ENCODE measurements around the gene AUTS2. TPM values are rescaled to one million over a fixed set of nuclear protein-coding genes. Genes with fewer than 3 reads are reported as not detected.
"Not testable (repeated sequence)": the region's sequence is repeated elsewhere in the genome, so short reads cannot be mapped to it uniquely, and the experiment has no call there.

AUTS2 gene
- total RNA-seq, 1 experiment from 2014 or later, result 38.5 TPM

DNA sequence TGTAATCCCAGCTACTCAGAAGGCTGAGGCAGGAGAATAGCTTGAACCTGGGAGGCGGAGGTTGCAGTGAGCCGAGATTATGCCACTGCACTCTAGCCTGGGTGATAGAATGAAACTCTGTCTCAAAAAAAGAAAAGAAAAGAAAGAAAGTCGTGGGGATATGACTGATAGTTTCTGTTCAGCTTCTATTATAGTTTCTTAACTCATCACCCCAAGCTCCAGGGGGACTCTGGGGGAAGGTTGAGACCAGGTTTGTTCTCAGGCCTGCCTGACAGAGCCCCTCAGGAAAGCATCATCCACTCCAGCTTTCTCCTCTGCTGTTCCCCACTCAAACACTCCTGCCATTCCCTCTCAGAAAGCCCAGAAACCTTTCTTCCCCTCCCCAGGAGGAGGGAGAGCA is 991.3 kb downstream of the AUTS2 start:
- Histone ChIP-seq H3K9ac (ENCODE audit: low read length) (no peak overlapping the region), H3K4me1 (ENCODE audit: low read length) (peaks cover 34% of the 10 kb centered on the region), H3K36me3 (ENCODE audit: insufficient read depth, low read length) (no peaks in the 10 kb centered on the region), H3K4me3 (ENCODE audit: low read length) (no peak overlapping the region), H3K4me2 (ENCODE audit: low read depth, low read length, poor library complexity, severe bottlenecking) (no peak overlapping the region), H3K9me3 (ENCODE audit: low read length) (no peaks in the 10 kb centered on the region), H3K27ac (ENCODE audit: low read length) (no peak overlapping the region), H4K20me1 (ENCODE audit: insufficient read depth, low read depth, low read length) (no peaks in the 10 kb centered on the region), H2AFZ (ENCODE audit: low read length) (no peak overlapping the region), H3K27me3 (ENCODE audit: low read length) (no peaks in the 10 kb centered on the region), H3K79me2 (ENCODE audit: low read length) (no peaks in the 10 kb centered on the region), H3K9me2 (replicated peaks; ENCODE audit: insufficient read depth, low read length) (no peaks in the 10 kb centered on the region)
- no peak for DNase-seq

DNA sequence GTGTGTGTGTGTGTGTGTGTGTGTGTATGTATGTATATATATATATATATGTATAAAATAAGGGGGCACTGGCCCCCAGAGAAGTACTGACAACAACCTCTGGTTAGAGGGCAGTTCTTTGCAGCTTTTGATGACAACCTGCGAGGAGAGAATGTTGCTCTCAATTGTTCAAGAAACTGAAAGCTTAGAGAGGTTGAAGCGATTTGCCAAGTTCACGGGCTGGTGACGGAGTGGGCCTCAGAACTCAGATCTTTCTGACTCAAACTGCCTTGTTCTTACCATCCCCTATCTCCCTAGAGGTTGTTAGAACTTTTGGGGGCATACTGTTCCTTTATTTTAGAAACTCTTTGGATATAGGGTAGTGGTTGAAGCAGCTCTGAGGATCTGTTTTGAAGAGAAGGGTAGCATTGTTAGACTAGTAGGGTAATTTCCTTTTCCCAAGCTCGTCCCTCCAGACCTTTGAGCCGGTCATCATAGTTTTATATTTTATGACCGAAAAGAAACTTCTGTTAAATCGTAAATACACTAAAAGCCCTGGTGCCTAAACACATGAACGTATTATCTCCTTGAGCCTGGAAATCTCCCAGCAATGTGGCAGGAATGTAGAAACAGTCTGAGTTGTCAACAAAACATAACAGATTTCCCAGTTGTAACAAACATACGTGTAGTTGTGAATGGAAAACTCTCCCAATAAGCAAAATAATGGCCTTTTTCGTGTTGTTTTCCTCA is 992.0 kb downstream of the AUTS2 start:
- Histone ChIP-seq H3K9me3 (ENCODE audit: low read length) (no peaks in the 10 kb centered on the region), H3K79me2 (ENCODE audit: low read length) (no peaks in the 10 kb centered on the region), H2AFZ (ENCODE audit: low read length) (no peak overlapping the region), H3K9me2 (replicated peaks; ENCODE audit: insufficient read depth, low read length) (no peaks in the 10 kb centered on the region), H3K9ac (ENCODE audit: low read length) (no peak overlapping the region), H3K4me1 (ENCODE audit: low read length) (peaks cover 34% of the 10 kb centered on the region), H3K27me3 (ENCODE audit: low read length) (no peaks in the 10 kb centered on the region), H3K27ac (ENCODE audit: low read length) (no peak overlapping the region), H3K4me2 (ENCODE audit: low read depth, low read length, poor library complexity, severe bottlenecking) (no peak overlapping the region), H4K20me1 (ENCODE audit: insufficient read depth, low read depth, low read length) (no peaks in the 10 kb centered on the region), H3K36me3 (ENCODE audit: insufficient read depth, low read length) (no peaks in the 10 kb centered on the region), H3K4me3 (ENCODE audit: low read length) (no peak overlapping the region)
- no peak for DNase-seq

DNA sequence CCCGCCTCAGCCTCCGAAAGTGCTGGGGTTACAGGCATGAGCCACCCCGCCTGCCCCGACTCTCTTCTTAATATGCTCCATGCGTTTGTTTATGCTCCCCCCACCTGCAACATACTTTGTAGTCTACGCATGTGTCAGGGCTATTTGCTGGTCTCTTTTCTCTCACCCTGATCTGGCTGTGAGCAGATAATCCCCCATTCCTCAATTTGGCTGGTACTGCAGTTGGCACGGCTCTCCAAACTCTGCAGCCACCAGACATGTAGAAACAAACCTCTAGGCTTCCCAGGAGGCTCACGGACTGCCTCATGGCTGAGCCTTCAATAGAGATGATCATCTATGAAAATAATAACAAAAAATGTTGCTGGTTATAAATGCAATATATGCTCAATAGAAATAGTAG is 993.4 kb downstream of the AUTS2 start:
- no peaks in the 10 kb centered on the region for H3K9me2 ChIP-seq (replicated peaks; ENCODE audit: insufficient read depth, low read length)
- H4K20me1 ChIP-seq (ENCODE audit: insufficient read depth, low read depth, low read length), result no peaks in the 10 kb centered on the region
- no peak overlapping the region for H3K4me2 ChIP-seq (ENCODE audit: low read depth, low read length, poor library complexity, severe bottlenecking)
- no peak overlapping the region for H3K27ac ChIP-seq (ENCODE audit: low read length)
- H3K36me3 ChIP-seq (ENCODE audit: insufficient read depth, low read length), result no peaks in the 10 kb centered on the region
- H3K4me3 ChIP-seq (ENCODE audit: low read length), result no peak overlapping the region
- DNase-seq, result no peak
- peaks cover 34% of the 10 kb centered on the region for H3K4me1 ChIP-seq (ENCODE audit: low read length)
- no peak overlapping the region for H2AFZ ChIP-seq (ENCODE audit: low read length)
- no peaks in the 10 kb centered on the region for H3K79me2 ChIP-seq (ENCODE audit: low read length)
- no peak overlapping the region for H3K9ac ChIP-seq (ENCODE audit: low read length)
- no peaks in the 10 kb centered on the region for H3K9me3 ChIP-seq (ENCODE audit: low read length)
- no peaks in the 10 kb centered on the region for H3K27me3 ChIP-seq (ENCODE audit: low read length)

DNA sequence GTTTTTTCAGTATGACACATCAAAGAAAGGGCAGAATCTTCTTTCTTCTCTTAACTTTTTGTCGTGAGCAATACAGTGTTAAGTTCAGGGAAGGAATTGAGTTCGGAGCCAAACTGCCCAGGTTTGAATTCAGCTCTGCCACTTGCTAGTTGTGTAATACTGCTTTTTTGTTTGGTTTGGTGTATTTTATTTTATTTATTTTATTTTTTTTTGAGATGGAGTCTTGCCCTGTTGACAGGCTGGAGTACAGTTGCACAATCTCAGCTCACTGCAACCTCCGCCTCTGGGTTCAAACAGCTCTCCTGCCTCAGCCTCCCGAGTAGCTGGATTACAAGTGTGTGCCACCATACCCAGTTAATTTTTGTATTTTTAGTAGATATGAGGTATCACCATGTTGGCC is 993.9 kb downstream of the AUTS2 start:
- no peaks in the 10 kb centered on the region for H3K9me3 ChIP-seq (ENCODE audit: low read length)
- H3K27me3 ChIP-seq (ENCODE audit: low read length), result no peaks in the 10 kb centered on the region
- H3K79me2 ChIP-seq (ENCODE audit: low read length), result no peaks in the 10 kb centered on the region
- H4K20me1 ChIP-seq (ENCODE audit: insufficient read depth, low read depth, low read length), result no peaks in the 10 kb centered on the region
- no peaks in the 10 kb centered on the region for H3K36me3 ChIP-seq (ENCODE audit: insufficient read depth, low read length)
- no peak for DNase-seq
- no peak overlapping the region for H3K4me3 ChIP-seq (ENCODE audit: low read length)
- H2AFZ ChIP-seq (ENCODE audit: low read length), result no peak overlapping the region
- H3K9ac ChIP-seq (ENCODE audit: low read length), result no peak overlapping the region
- no peak overlapping the region for H3K27ac ChIP-seq (ENCODE audit: low read length)
- H3K4me2 ChIP-seq (ENCODE audit: low read depth, low read length, poor library complexity, severe bottlenecking), result no peak overlapping the region
- no peaks in the 10 kb centered on the region for H3K9me2 ChIP-seq (replicated peaks; ENCODE audit: insufficient read depth, low read length)
- H3K4me1 ChIP-seq (ENCODE audit: low read length), result peaks cover 31% of the 10 kb centered on the region

DNA sequence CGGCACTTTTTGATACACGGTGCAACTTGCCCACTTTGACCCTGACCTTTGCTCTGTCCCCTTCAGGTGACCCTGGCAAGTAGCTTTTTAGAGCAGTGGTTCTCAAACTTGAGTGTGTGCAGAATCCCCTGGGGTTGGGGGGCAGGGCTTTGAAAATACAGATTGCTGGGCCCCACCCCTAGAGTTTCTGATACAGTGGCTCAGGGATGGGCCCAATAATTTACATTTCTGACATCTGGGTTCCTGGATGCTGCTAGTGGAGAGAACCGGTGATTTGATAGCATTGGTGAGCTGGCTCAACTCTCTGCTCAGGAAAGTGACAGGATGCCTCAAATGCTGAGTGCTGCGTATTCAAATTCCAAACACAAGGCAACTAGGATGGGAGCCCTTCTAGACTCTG is 995.9 kb downstream of the AUTS2 start:
- DNase-seq, result no peak
- no peaks in the 10 kb centered on the region for H3K9me2 ChIP-seq (replicated peaks; ENCODE audit: insufficient read depth, low read length)
- no peaks in the 10 kb centered on the region for H3K36me3 ChIP-seq (ENCODE audit: insufficient read depth, low read length)
- no peaks in the 10 kb centered on the region for H4K20me1 ChIP-seq (ENCODE audit: insufficient read depth, low read depth, low read length)
- H3K79me2 ChIP-seq (ENCODE audit: low read length), result no peaks in the 10 kb centered on the region
- no peaks in the 10 kb centered on the region for H3K9me3 ChIP-seq (ENCODE audit: low read length)
- H3K27ac ChIP-seq (ENCODE audit: low read length), result no peak overlapping the region
- no peak overlapping the region for H3K9ac ChIP-seq (ENCODE audit: low read length)
- no peak overlapping the region for H3K4me2 ChIP-seq (ENCODE audit: low read depth, low read length, poor library complexity, severe bottlenecking)
- H2AFZ ChIP-seq (ENCODE audit: low read length), result no peak overlapping the region
- H3K27me3 ChIP-seq (ENCODE audit: low read length), result no peaks in the 10 kb centered on the region
- H3K4me3 ChIP-seq (ENCODE audit: low read length), result no peak overlapping the region
- peaks cover 11% of the 10 kb centered on the region for H3K4me1 ChIP-seq (ENCODE audit: low read length)

DNA sequence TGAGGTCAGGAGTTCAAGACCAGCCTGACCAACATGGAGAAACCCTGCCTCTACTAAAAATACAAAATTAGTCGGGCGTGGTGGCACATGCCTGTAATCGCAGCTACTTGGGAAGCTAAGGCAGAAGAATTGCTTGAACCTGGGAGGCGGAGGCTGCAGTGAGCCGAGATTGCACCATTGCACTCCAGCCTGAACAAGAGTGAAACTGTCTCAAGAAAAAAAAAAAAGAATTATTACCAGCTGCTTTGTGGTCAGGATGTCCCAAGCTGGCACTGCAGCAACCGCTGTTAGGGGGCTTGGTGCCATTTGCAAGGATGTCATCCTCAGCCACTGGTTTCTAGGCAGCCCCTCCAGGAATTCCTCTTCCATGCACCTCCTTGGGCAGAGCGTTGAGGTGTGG is 996.6 kb downstream of the AUTS2 start:
- not testable (repeated sequence) for H3K27ac ChIP-seq (ENCODE audit: low read length); H3K36me3 ChIP-seq (ENCODE audit: insufficient read depth, low read length); H3K9ac ChIP-seq (ENCODE audit: low read length); H3K79me2 ChIP-seq (ENCODE audit: low read length); H3K27me3 ChIP-seq (ENCODE audit: low read length); H3K9me3 ChIP-seq (ENCODE audit: low read length); H3K4me1 ChIP-seq (ENCODE audit: low read length); H4K20me1 ChIP-seq (ENCODE audit: insufficient read depth, low read depth, low read length); H3K4me3 ChIP-seq (ENCODE audit: low read length); DNase-seq; H2AFZ ChIP-seq (ENCODE audit: low read length); H3K9me2 ChIP-seq (replicated peaks; ENCODE audit: insufficient read depth, low read length); H3K4me2 ChIP-seq (ENCODE audit: low read depth, low read length, poor library complexity, severe bottlenecking)

DNA sequence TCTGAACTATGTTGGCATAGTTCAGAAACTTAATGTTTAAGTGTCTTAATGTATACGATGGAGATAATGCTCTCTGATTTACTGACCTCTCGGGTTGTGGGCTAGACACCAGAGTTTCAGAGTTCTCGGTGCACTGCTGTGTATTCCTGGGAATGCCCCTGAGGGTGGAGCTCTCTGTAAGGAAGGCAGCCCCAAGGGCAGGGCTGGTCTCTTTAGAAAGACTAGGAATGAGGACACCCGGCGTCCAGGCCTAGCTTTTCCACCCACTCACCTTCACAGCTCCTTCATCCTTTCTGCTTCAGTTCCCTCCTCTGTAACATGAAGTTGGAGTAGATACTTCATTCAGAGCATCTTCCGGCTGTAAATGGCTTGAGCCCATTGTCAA is 997.1 kb downstream of the AUTS2 start:
- no peak overlapping the region for H3K4me2 ChIP-seq (ENCODE audit: low read depth, low read length, poor library complexity, severe bottlenecking)

DNA sequence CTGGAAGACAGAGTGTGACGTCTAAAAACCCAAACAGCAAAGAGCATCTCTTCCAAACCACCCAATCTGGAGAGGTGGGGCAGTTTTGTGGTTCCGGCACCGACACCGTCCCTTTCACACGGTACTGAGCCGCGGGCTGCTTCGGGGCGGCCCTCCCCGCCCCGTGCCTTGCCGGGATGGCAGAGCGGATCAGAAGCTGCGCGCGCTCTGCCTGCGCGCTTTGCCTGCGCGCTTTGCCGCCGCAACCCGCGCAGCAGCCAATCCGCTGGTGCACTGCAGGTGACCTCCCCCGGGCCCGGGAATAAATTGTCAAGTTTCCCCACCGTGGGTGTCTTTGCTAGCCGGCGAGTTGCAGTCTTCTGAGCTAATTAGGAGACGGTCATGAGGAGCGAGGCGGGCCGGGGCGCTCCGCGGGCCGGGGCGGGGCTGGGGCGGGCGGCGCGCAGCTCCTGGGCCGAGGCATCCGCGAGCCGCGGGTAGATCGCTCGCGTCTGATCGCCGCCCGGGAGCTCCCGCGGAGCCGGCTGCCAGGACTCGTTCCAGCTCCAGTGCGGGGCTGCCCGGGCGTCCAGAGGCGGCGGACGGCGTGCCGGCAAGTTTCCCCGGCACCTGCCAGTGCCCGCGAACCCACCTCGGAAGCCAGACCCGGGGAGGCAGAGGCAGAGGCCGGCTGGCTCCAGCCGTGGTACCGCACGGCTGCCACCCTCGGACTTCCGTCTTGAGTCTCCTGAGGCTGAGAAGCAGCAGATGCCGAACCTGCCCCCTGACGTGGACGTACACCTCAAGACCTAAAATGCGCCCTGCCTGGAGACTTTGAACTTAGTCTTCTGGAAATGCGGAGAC is 997.7 kb downstream of the AUTS2 start:
- Histone ChIP-seq H3K79me2 (ENCODE audit: low read length) (no peaks in the 10 kb centered on the region), H3K27ac (ENCODE audit: low read length) (no peak overlapping the region), H3K9ac (ENCODE audit: low read length) (no peak overlapping the region), H3K27me3 (ENCODE audit: low read length) (no peaks in the 10 kb centered on the region; the same call in 1 of the 2 replicates), H4K20me1 (ENCODE audit: insufficient read depth, low read depth, low read length) (no peaks in the 10 kb centered on the region), H3K9me3 (ENCODE audit: low read length) (0 out of 2 replicates have a peak, but pooled peaks cover 4% of the 10 kb centered on the region), H3K9me2 (replicated peaks; ENCODE audit: insufficient read depth, low read length) (no peaks in the 10 kb centered on the region), H3K4me3 (ENCODE audit: low read length) (no peak overlapping the region), H2AFZ (ENCODE audit: low read length) (no peak overlapping the region), H3K4me1 (ENCODE audit: low read length) (peaks cover 8% of the 10 kb centered on the region), H3K4me2 (ENCODE audit: low read depth, low read length, poor library complexity, severe bottlenecking) (no peak overlapping the region), H3K36me3 (ENCODE audit: insufficient read depth, low read length) (no peaks in the 10 kb centered on the region)
- no peak for DNase-seq

More for the DNA sequence above, 997.1 kb downstream of the AUTS2 start:
- Histone ChIP-seq H3K36me3 (ENCODE audit: insufficient read depth, low read length) (no peaks in the 10 kb centered on the region), H3K79me2 (ENCODE audit: low read length) (no peaks in the 10 kb centered on the region), H3K27me3 (ENCODE audit: low read length) (no peaks in the 10 kb centered on the region), H3K9ac (ENCODE audit: low read length) (no peak overlapping the region), H3K27ac (ENCODE audit: low read length) (no peak overlapping the region), H4K20me1 (ENCODE audit: insufficient read depth, low read depth, low read length) (no peaks in the 10 kb centered on the region), H3K9me3 (ENCODE audit: low read length) (no peaks in the 10 kb centered on the region), H2AFZ (ENCODE audit: low read length) (no peak overlapping the region), H3K4me3 (ENCODE audit: low read length) (no peak overlapping the region), H3K4me1 (ENCODE audit: low read length) (peaks cover 8% of the 10 kb centered on the region), H3K9me2 (replicated peaks; ENCODE audit: insufficient read depth, low read length) (no peaks in the 10 kb centered on the region)
- no peak for DNase-seq

Data from Karpas-422 (cell line).